ENCODE measurements around the gene SMIM34.
"Not testable (repeated sequence)": the region's sequence is repeated elsewhere in the genome, so short reads cannot be mapped to it uniquely, and the experiment has no call there.

DNA sequence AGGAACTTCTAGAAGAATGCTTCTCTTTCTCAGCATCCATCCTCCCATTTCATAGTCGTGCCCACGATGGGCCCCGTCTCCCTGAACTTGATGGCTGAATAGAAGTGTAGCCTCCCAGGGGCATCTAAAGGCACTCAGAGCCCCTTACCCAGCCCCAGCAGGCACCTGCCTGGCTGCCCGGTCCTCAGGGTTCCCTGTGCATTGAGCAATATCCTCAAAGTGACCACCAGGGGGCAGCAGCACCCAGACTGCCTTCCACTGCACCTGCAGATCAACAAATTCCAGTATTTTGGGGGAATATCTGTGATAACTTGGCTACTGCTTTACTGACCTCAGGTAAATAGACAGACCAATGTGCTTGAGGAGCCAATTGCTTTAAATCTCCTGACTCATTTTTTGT, 19.7 kb upstream of the SMIM34 start:
- TF ChIP-seq CTCF, EZH2 (IDR thresholded peaks at IDR 0.05): not testable (repeated sequence)
